ENCODE results near the gene SERPINB13.
"Not testable (repeated sequence)": the region's sequence is repeated elsewhere in the genome, so short reads cannot be mapped to it uniquely, and the experiment has no call there.

Gene SERPINB13

DNA sequence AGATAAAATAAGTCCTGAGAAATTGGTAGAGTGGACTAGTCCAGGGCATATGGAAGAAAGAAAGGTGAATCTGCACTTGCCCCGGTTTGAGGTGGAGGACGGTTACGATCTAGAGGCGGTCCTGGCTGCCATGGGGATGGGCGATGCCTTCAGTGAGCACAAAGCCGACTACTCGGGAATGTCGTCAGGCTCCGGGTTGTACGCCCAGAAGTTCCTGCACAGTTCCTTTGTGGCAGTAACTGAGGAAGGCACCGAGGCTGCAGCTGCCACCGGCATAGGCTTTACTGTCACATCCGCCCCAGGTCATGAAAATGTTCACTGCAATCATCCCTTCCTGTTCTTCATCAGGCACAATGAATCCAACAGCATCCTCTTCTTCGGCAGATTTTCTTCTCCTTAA is 9.8 kb downstream of the SERPINB13 start:
- DNase-seq (ENCODE audit: low read depth in 1 of 2, low spot score in 1 of 2) = no peak
- in situ Hi-C loops (cut with HindIII; ENCODE audit: low pct_unique_long_range_greater_than_20kb, low sequenced_read_pairs) = no loop called here
- no peak for TF ChIP-seq JUND (IDR thresholded peaks at IDR 0.05; ENCODE audit: low read depth)

DNA sequence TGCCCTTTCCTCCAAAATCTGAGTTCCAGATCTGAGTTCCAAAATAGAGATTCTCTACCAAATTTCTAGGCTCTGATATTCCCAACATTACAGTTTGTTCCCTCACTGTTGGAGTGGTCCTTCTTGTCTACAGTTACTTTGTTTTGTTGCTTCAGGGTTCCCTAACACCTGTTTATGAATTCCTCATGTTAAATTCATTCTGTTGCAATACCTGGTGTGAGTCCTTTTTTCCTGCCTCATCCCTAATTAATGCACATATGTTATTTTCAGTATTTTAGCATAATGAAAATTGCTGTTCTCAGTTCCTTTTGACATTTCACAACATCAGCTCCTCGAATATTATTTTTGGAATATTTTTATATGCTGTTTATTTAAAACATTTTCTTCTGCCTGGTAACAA is 16.2 kb downstream of the SERPINB13 start:
- DNase-seq (ENCODE audit: low read depth in 1 of 2, low spot score in 1 of 2) = no peak
- in situ Hi-C loops (cut with HindIII; ENCODE audit: low pct_unique_long_range_greater_than_20kb, low sequenced_read_pairs) = no loop called here
- no peak for TF ChIP-seq JUND (IDR thresholded peaks at IDR 0.05; ENCODE audit: low read depth)

DNA sequence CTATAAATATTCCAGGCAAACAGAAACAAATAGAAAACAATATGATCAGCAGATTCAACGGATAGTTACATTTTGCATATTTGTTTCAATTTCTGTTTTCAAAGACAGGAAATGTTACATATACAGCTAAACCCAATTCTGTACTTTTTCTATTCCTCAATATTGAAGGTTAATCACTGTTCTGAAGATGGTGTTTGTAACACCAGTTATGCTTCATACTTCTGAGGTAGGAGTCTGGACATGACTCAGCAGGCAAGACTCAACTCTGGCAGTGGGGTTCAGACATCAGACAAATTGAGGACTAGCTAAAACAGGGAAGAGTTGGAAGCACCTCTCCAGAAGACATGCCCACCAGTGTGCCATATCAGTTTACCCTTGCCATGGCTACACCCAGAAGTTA is 16.6 kb downstream of the SERPINB13 start:
- no peak for DNase-seq (ENCODE audit: low read depth in 1 of 2, low spot score in 1 of 2)
- in situ Hi-C loops (cut with HindIII; ENCODE audit: low pct_unique_long_range_greater_than_20kb, low sequenced_read_pairs) = no loop called here
- TF ChIP-seq JUND (IDR thresholded peaks at IDR 0.05; ENCODE audit: low read depth) = no peak

DNA sequence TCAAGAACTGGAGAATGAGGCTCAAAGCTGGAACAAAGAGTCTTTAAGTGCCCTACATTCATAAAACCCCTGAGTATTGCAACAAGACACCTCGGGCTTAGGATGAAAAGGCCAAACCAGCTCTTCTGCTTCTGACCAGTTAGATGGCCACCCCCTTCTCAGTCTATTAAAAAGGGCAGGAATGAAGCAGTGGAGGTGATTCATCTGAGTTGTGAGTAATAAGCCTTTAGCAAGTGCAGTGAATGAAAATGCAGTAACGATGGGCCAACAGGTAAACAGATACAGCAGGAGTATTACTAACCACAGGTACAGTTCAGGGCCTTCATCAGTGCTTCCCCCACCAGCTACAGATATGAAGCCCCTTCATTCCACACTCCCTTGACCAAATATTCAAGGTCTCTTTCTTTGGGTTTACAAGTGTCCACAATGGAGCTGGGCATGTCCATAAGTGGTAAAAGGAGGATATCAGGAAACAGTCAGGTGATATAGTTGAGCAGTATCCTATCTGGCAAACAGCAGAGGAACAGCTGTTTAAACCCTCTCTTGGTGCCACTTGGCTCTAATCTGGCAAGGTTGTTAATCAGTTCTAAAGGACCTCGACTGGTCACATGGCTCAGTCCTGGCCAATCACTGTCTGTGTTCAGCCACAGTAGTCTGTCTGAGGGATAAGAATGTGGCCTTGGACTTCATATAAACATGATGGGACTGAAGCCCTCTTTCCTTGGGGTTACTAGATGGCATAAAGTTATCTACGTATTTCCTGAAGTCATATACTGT is 17.8 kb downstream of the SERPINB13 start:
- in situ Hi-C loops (cut with HindIII; ENCODE audit: low pct_unique_long_range_greater_than_20kb, low sequenced_read_pairs) = no loop called here
- TF ChIP-seq JUND (IDR thresholded peaks at IDR 0.05; ENCODE audit: low read depth) = no peak
- DNase-seq (ENCODE audit: low read depth in 1 of 2, low spot score in 1 of 2) = no peak

DNA sequence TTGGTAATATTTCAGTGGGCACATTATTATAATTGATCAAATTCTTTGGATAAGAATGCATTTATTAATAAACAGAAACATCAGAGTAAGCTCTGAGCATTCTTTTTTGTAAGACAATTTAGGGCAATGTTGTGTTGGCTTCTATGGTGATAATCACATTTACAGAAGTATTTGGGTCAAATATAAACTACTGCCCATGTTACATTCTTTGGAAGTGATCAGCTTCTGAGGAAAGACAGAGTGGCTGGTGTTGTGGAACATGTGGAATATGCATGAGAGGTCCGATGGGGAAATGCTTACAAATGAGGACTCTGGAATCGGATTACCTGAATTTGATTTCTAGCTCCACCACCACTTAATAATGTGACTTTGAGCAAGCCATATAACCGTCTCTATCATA is 19.4 kb downstream of the SERPINB13 start:
- in situ Hi-C loops (cut with HindIII; ENCODE audit: low pct_unique_long_range_greater_than_20kb, low sequenced_read_pairs) = no loop called here
- no peak for DNase-seq (ENCODE audit: low read depth in 1 of 2, low spot score in 1 of 2)
- no peak for TF ChIP-seq JUND (IDR thresholded peaks at IDR 0.05; ENCODE audit: low read depth)

DNA sequence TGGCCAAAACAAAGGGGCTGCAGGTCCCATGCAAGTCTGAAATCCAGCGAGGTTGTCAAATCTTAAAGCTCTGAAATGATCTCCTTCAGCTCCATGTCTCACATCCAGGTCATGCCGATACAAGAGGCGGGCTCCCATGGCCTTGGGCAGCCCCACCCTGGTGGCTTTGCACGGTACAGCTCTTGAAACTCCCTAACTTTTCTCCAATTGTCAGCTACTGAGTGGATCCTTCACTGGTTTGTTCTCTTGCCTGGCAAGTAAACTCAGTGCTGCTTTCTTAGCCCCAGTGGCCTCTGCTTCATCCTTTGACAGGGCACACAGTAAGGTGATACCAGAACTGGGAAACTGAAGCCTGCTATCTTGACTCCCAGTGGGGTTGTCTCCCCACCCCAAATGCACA is 26.3 kb downstream of the SERPINB13 start:
- in situ Hi-C loops (cut with HindIII; ENCODE audit: low pct_unique_long_range_greater_than_20kb, low sequenced_read_pairs) = no loop called here

DNA sequence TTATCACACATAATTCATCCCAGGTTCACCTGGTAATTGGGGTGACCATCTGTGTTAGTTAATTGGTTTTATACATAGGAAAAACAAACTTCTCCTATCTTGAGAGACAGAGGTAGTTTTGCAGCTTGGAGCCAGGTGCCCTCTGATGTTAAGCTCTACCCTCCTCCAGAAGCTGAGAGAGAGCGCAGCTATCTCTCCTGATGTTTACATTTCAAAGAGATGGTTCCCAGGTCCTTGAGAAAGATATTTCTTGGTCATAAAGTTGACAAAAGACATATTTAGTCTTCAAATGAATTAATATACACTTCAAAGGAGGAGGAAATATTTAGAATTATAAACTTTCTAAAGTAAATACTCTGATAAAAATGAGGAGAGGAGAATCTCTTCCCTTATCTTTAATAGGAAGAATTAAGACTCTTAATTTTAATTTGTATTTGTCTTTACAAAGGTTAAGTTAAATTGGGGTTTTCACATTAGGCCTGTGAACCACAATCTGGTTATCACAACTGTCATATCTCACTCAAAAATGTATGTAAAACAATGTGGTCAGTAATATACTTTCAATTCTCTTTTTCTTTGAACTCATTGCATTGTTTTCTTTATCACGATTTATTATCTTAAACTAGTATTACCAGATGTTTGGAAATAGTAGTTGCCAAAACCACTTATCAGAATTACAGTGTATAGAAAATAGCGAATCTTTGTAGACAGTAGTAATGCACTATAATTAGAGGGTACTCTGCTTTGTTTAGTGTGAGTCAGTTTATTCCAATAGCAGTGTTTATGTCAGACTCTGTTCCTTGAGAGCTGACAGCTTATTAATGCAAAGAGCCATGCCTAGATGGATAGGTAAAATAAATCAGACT is 30.1 kb downstream of the SERPINB13 start:
- no peak for TF ChIP-seq JUND (IDR thresholded peaks at IDR 0.05; ENCODE audit: low read depth)
- DNase-seq (ENCODE audit: low read depth in 1 of 2, low spot score in 1 of 2) = no peak
- in situ Hi-C loops (cut with HindIII; ENCODE audit: low pct_unique_long_range_greater_than_20kb, low sequenced_read_pairs) = no loop called here

More for the DNA sequence above, 26.3 kb downstream of the SERPINB13 start:
- no peak for TF ChIP-seq JUND (IDR thresholded peaks at IDR 0.05; ENCODE audit: low read depth)
- DNase-seq (ENCODE audit: low read depth in 1 of 2, low spot score in 1 of 2) = no peak

DNA sequence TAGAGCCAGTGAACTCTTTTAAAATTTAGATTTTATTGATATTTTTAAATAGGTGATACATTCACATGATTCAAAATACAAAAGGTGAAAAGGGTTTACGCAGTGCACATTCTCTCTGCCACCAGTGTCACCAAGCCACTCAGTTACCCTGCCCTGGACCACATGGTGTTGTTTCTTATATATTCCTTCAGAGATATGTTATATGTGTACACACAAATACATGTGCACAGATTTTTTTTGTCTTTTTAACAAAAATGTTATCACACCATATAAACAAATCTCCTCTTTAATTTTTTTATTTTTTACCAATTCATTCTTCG is 30.7 kb downstream of the SERPINB13 start:
- no peak for TF ChIP-seq JUND (IDR thresholded peaks at IDR 0.05; ENCODE audit: low read depth)
- DNase-seq (ENCODE audit: low read depth in 1 of 2, low spot score in 1 of 2) = no peak
- in situ Hi-C loops (cut with HindIII; ENCODE audit: low pct_unique_long_range_greater_than_20kb, low sequenced_read_pairs) = no loop called here

DNA sequence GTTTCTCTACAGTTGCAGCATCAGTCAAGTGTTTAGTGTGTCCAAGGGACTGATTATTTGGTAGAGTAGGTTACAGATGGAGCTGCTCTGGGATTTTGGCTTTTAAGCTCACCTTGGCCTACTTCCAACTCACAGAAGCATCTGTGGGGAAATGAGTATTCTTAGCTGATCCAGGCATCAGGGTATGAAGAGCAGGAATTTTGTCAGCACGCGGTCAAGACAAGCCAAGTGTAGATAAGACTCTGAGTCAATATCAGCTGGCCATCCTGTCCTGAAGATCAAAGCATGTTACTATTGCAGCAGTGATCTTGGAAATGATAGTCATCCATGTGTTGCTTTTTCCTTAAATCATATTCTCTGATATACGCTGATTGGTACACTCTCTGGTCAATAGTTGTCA is 32.5 kb downstream of the SERPINB13 start:
- DNase-seq (ENCODE audit: low read depth in 1 of 2, low spot score in 1 of 2) = no peak
- in situ Hi-C loops (cut with HindIII; ENCODE audit: low pct_unique_long_range_greater_than_20kb, low sequenced_read_pairs) = no loop called here
- TF ChIP-seq JUND (IDR thresholded peaks at IDR 0.05; ENCODE audit: low read depth) = no peak

DNA sequence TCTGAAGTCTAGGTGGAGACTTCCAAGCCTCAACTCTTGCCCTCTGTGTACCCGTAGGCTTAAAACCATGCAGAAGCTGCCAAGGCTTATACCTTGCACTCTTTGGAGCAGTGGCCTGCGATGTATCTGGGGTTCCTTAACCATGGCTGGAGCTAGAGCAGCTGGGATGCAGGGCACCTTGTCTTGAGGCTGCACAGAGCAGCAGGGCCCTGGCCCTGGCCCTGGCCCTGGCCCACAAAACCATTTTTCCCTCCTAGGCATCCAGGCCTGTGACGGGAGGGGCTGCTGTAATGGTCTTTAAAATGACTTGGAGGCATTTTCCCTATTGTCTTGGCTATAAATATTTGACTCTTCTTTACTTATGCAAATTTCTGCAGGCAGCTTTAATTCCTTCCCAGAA is 37.7 kb downstream of the SERPINB13 start:
- no peak for DNase-seq (ENCODE audit: low read depth in 1 of 2, low spot score in 1 of 2)
- no peak for TF ChIP-seq JUND (IDR thresholded peaks at IDR 0.05; ENCODE audit: low read depth)

DNA sequence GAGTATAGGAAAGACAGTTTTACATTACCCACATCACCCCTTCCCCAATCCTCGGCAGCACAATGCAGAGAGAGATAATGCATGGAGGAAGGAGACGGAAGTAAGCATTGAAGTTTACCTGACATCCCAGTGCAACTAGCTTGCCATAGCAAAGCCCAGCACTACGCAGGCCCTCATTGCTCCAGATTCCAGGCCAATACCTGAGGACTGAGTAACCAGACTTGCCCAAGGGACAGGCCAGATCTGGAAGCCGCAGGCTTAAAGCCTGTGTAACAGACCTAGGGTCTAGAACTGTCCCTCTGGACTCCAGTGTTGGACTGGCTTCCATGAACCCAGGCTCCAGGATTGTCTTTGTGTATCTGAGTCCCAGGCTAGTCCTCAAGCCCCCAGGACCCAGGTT is 39.3 kb downstream of the SERPINB13 start:
- in situ Hi-C loops (cut with HindIII; ENCODE audit: low pct_unique_long_range_greater_than_20kb, low sequenced_read_pairs) = no loop called here
- no peak for TF ChIP-seq JUND (IDR thresholded peaks at IDR 0.05; ENCODE audit: low read depth)
- DNase-seq (ENCODE audit: low read depth in 1 of 2, low spot score in 1 of 2) = no peak

More for the DNA sequence above, 37.7 kb downstream of the SERPINB13 start:
- in situ Hi-C loops (cut with HindIII; ENCODE audit: low pct_unique_long_range_greater_than_20kb, low sequenced_read_pairs) = no loop called here

DNA sequence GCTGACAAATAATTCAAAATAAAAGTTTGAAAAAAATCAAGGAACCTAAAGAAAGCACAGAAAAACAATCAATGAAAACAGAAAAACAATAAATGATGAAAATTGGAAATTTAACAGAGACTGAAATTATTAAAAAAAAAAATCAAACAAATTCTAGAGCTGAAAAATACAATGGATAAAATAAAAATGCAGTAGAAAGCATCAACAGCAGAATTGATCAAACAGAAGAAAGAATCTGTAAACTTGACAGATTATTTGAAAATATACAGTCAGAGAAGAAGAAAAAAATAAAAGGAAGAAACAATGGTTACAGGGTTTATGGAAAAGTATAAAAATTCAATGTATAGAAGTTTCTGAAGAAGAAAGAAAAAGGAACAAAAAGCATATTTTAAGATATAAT is 40.7 kb downstream of the SERPINB13 start:
- DNase-seq (ENCODE audit: low read depth in 1 of 2, low spot score in 1 of 2) = no peak
- TF ChIP-seq JUND (IDR thresholded peaks at IDR 0.05; ENCODE audit: low read depth) = no peak
- in situ Hi-C loops (cut with HindIII; ENCODE audit: low pct_unique_long_range_greater_than_20kb, low sequenced_read_pairs) = no loop called here

DNA sequence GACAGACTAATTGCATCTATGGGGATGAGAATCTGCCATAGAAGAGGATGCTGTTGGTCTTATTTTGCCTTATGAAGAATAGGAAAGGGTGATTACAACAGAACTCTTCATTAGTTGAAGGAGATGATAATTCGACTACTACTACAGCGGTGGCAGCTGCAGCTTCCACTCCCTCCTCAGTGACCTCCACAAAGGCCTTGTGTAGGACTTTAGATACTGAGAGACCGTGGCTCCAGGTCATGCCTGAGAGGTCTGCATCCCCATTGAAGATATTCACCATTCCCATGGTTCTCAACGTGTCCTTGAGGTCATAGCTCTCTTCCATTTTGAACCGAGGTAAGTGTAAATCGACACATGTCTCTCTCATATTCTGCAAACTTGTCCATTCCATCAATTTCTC is 50.6 kb downstream of the SERPINB13 start:
- in situ Hi-C loops (cut with HindIII; ENCODE audit: low pct_unique_long_range_greater_than_20kb, low sequenced_read_pairs) = no loop called here
- DNase-seq (ENCODE audit: low read depth in 1 of 2, low spot score in 1 of 2) = no peak

DNA sequence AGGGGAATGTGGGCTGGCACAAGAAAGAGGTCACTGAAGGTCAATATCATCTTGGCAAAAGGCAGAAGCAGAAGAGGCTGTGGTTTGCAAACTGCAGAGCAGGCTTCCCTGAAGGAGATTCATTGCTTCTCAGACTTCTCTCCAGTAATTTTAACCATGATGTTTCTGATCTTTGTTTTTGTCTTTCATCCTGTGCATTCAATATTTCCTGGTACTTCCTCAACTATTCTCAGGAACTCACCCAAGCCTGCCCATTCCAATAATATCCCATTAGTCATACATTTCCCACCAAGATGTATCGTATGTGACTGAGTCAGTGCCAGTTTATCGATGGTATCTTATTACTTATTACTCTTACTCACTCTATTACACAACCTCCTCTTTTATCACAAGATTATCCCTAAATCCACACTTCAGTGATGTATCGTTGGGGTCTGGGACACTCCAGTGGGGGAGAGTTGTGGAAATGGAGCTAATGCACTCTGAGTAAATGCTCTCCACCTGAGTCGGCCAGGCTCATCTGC is 54.1 kb downstream of the SERPINB13 start:
- DNase-seq (ENCODE audit: low read depth in 1 of 2, low spot score in 1 of 2); in situ Hi-C loops (cut with HindIII; ENCODE audit: low pct_unique_long_range_greater_than_20kb, low sequenced_read_pairs): not testable (repeated sequence)

More for the DNA sequence above, 50.6 kb downstream of the SERPINB13 start:
- TF ChIP-seq JUND (IDR thresholded peaks at IDR 0.05; ENCODE audit: low read depth) = no peak

DNA sequence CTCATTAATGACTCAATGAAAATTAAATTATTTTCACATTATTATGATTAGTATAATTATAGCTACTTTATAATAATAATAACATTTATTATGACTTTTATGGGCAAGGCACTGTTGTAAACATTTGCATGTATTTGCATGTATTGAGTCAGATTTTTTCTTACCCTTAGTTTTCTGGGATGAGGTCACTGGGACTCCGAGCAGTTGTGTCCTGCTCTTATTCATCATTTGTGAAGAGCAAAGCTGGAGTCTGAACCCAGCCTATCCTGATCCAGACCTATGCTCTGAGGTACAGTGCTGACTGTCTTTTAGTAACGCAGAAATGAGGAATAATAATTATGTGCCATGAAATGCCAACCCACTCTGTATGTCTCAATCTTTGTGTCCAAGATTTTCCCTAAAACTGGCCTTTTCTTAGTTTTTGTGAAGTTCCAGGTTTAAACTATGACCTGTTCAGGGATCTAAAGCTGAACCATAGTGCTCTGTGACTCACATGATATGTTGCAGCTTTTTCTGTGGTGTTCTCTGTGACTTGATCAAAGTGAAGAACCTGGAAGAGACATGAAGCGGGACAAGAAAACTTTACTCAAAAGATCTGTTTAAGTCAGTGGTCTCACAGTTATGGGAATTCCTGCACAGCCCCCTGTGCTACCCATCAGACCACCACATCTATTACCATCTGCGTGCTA is 55.7 kb downstream of the SERPINB13 start:
- DNase-seq (ENCODE audit: low read depth in 1 of 2, low spot score in 1 of 2); in situ Hi-C loops (cut with HindIII; ENCODE audit: low pct_unique_long_range_greater_than_20kb, low sequenced_read_pairs): not testable (repeated sequence)

DNA sequence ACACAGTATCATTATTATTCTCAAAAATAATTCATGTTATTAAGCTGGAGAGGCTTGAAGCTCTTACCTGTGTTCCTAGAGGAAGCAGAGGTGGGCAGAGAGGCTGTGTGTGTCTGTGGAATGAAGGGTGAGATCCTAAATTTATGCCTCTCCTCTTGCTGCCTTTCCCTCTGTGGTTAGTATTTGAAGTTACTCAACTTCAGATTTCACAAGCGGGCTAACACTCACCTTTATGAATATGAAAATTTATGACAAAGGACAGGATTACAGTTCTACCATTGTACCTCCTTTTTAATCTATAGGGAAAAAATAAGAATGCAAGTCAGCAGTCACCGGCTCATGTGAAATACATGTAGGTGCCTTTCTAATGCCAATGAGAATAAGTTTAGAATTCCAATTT is 57.0 kb downstream of the SERPINB13 start, which contains the start of gene SERPINB4:
Gene SERPINB4 (minus strand): TSS at position 115 of the 400 bp plus-strand sequence. CDS start 679 bp downstream, outside the sequence.
- DNase-seq (ENCODE audit: low read depth in 1 of 2, low spot score in 1 of 2); in situ Hi-C loops (cut with HindIII; ENCODE audit: low pct_unique_long_range_greater_than_20kb, low sequenced_read_pairs): not testable (repeated sequence)

DNA sequence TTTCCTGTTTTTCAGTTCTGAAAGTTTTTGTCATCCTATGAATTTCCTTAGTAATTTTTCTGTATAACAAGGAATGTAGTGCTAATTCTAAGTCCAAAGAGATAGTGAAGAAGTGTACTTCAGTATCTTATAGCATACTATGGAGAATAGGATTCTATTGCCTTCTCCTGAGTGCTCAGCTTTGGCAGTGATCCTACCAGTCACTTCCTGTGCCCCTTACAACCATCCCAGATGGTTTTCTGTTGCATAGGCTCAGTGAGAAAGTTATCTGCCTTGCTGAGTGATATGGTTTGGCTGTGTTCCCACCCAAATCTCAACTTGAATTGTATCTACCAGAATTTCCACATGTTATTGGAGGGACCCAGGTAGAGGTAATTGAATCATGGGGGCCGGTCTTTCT is 57.6 kb downstream of the SERPINB13 start:
- DNase-seq (ENCODE audit: low read depth in 1 of 2, low spot score in 1 of 2); in situ Hi-C loops (cut with HindIII; ENCODE audit: low pct_unique_long_range_greater_than_20kb, low sequenced_read_pairs): not testable (repeated sequence)
